Stimulated activated CD4-positive, alpha-beta T cell treated with anti-CD3 and anti-CD28 coated beads, Interleukin-1b, Interleukin-23, amount 100 ng/mL, for 24 hours (primary cell): Measurements from ENCODE around the gene SH3BP1.
"Not testable (repeated sequence)": the region's sequence is repeated elsewhere in the genome, so short reads cannot be mapped to it uniquely, and the experiment has no call there.

ENCODE experiments used
- DNase-seq, 4 experiments: peaks; one replicate each; pipeline ENCODE4 v3.0.0-alpha.2; 2020; ENCODE audit warnings: low read depth in 4 of 4, low spot score in 1 of 4

Gene SH3BP1

GRCh38 chr22:37675930-37676735 lies 36.7 kb downstream of the SH3BP1 start:
- peak in 1 of 4 experiments; percentile 11 for DNase-seq

- peak; percentile 75 to 93 (median 88) for DNase-seq
Observed at GRCh38 chr22:37676736-37677492, 37.4 kb downstream of the SH3BP1 start.

DNA sequence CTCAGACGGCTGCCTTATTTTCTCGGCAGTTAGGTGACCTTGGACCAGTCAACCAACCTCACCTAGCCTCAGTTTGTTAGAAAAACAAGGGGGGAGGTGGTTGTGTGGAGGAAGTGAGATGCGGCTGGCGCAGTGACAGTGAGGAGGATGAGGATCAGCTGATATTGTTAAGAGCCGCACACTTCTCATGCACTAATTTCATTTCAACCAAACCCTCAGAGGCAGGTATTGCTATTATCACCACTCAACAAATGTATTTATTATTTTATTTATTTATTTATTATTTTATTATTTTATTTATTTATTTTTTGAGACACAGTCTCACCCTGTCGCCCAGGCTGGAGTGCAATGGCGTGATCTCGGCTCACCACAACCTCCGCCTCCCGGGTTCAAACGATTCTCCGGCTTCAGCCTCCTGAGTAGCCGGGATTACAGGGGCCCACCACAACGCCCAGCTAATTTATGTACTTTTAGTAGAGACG lies 38.1 kb downstream of the SH3BP1 start:
- no peak for DNase-seq

GRCh38 chr22:37678372-37678771 lies 38.9 kb downstream of the SH3BP1 start:
- DNase-seq: no peak

DNA sequence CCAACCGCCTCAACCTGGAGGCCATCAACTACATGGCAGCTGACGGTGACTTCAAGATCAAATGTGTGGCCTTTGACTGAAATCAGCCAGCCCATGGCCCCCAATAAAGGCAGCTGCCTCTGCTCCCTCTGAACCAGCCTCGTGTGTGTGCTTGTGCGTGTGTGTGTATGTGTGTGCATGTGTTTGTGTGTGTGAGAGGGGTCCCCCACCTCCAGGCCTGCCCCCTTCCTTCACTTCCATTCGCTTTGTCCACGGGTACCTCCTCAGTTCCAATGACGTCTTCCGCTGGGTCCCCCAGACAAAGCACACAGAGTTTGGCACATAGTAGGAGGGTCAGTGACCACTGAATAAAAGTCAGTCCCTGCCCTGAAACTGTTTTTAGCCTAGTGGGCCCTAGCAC lies 40.2 kb downstream of the SH3BP1 start:
- DNase-seq: no peak

DNA sequence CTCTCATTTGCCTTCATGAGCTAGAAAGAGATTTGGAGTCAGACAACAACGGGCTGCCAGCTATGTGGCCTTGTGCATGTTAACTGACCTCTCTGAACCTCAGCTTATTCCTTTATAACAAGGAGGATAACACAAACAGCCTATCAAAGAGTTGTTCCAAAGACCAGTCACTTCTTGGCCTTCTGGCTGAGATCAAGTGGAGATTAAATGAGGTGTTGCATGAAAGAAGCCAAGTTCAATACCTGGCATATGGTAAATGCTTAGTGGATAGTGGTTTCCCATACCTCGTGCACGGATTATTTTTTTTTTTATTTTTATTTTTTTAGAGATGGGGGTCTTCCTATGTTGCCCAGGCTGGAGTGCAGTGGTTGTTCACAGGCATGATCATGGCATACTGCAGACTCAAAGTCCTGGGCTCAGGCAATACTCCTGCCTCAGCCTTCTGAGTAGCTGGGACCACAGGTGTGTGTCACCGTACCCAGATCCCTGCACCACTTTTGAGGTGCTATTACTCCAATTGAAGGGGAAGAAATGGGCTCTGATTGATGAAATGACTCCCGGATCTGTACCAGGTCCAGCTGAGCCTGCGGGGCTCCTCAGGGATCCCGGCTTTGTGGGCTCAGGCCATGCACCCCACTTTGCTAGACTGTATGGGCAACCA lies 40.9 kb downstream of the SH3BP1 start:
- DNase-seq: no peak

- no peak for DNase-seq
Observed at GRCh38 chr22:37681001-37681424, 41.5 kb downstream of the SH3BP1 start.

- DNase-seq: peak; percentile 39 to 73 (median 48)
Observed at GRCh38 chr22:37681556-37682049, 42.1 kb downstream of the SH3BP1 start.

DNA sequence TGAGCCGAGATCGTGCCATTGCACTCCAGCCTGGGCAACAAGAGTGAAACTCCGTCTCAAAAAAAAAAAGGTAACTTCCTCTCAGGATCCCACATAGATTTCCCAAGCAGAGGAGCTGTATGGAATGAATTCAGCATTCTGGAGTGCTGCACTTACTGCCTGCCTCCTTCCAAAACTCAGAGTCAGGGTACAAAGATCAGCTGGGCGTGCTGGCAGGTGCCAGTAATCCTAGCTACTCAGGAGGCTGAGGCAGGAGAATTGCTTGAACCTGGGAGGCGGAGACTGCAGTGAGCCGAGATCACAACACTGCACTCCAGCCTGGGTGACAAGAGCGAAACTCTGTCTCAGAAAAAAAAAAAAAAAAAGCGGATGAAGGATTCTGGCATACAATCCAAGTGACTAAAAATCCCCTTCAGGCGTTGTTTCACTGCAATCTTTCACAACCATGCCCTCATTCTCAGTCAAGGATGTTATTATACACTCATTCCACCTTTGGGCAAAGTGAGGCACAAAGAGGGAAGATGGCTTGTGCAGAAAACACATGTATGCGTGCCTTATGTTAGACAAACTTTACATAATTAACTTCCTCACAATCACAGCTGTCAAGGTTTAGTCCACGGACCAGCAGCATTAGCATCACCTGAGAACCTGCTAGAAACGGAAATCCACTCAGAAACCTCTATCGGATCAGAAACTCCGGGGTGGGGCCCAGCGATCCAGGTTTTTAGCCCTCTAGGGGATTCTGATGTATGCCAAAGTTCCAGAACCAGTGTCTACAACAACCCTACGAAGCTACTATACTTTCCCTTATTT lies 45.5 kb downstream of the SH3BP1 start:
- DNase-seq: no peak

DNA sequence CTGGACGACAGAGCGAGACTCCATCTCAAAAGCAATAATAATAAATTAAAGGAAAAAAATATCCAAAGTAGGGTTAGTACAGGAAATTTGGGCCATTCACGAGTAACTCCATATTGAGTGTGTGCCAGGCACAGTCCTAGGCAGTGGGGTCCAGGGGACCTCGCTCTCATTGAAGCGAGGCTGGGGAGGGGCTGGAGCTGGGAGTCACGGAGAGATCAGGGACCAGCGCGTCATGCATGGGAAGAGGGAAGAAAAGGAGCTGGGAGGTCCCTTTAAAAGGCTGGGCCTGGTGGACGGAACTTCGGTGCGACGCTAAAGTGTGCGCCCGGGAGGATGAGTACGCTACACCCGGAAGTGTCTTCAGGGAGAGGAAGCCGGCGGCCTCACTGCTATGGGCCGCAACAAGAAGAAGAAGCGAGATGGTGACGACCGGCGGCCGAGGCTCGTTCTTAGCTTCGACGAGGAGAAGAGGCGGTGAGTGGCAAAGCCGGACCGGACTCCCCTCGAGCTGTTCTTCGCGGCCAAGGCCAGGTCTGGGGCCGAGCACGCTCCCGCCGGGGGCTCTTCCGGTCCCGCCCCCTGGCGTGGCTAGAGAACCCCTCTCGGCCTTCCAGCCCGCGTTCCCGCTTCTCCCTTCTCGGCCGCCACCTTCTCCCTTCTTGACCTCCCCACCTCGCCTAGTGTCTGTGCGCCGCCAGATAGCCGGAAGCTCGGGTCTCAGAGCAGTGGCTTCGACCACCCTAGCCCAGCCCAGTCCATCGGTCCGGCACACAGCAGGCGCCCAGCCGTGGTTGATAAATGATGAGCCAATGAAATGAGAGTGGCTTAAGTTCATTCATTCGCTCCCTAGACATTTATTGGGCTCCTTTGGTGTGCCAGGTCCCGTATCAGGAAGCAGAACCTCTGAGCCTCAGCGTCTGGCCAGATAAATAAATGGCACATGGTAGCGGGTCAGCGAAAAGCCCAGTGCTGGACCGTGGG lies 46.8 kb downstream of the SH3BP1 start, which contains the start of gene NOL12:
Gene NOL12, plus strand, starts transcription at position 342 of the 981 bp plus-strand sequence. Its CDS starts 50 bp downstream, at position 392.
- DNase-seq: peak; percentile 29 to 66 (median 58)

DNA sequence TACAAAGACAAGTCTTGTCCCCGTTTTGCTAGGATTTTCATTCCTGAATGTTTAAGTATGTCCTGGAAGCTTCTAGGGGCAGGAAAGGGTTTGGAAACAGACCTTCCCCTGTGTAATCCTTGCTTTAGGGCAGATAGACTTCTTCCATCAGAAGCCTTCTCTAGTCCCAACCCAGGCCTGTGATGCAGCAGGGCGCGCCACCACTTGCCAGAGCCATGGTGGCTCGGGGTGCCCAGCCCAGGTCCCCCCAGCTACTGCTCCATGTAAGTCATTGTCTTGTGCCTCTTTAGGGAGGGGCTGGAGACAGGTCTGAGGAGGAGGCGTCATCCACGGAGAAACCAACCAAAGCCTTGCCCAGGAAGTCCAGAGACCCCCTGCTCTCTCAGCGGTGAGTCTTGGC lies 50.9 kb downstream of the SH3BP1 start:
- DNase-seq: no peak

DNA sequence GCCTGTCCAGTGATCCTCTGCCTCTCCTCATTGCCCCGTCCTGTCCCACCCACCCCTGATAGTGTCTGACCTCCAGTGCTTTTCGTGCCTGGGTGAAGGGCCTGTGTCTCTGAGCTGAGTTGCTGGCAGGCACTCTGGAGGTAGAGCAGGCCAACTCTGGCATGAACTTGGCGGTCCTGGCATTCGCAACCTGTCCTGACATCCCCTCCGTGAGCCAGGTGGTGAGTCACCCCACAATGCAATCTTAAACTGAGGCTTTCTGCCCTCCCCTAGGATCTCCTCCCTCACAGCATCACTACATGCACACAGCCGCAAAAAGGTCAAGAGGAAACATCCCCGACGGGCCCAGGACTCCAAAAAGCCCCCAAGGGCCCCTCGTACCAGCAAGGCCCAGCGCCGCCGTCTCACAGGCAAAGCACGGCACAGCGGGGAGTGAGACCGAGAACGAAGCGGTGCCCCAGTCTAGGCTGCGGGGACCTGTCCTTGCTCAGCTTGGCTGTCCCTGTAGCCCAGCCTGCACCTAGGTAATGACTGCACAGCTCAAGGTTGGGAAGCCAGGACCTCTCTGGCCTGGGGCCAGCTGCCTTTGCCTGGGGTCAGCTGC lies 51.5 kb downstream of the SH3BP1 start:
- no peak for DNase-seq

GRCh38 chr22:37692627-37693285 lies 53.3 kb downstream of the SH3BP1 start:
- no peak for DNase-seq

- DNase-seq: not testable (repeated sequence)
Observed at GRCh38 chr22:37694131-37694530, 54.7 kb downstream of the SH3BP1 start.

- not testable (repeated sequence) for DNase-seq
Observed at GRCh38 chr22:37696260-37696656, 56.8 kb downstream of the SH3BP1 start.

DNA sequence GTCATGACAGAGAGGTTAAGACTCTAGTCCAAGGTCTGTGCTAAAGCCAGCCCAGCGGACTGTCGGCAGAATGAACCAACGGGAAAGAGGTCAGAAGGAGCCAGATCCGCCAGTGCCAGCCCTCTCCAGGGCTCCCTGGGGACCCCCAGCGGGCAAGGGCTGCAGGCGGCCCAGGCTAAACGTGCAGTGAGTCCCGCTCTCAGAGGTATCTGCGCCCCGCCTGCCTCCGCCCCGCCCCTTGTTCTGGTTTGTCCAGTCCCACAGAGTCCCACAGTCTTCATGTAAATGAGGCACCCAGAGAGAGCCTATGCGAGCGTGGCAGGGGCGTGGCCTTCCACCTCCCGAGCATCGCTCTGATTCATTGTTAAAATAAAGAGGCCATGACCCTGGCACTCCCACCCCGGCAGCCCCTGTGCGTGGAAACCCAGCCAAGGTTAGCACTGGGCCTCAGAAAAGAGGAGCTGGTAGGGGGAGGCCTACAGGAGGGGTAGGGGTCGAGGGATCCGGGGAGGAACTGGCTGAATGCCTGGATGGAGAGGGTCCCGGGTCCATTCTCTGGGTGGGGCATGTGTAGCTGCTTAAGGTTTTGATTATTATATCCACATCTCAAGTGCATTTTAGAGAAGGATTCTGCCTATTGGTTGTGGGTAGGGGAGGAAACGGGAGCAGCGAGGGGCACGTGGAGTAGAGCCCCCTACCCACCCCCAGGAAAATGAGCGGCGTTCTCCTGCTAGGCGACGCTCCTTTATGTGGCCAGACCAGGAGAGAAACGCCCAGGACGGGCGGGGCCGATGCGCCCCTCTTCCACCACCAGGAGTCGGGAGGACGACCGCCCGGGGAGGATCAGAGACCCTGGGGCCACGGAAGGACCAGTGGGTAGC lies 57.4 kb downstream of the SH3BP1 start, which contains the start of gene TRIOBP:
Gene TRIOBP, plus strand, starts transcription at position 392 of the 881 bp plus-strand sequence. CDS start 4,318 bp downstream, outside the sequence.
- peak; percentile 57 to 90 (median 72) for DNase-seq

DNA sequence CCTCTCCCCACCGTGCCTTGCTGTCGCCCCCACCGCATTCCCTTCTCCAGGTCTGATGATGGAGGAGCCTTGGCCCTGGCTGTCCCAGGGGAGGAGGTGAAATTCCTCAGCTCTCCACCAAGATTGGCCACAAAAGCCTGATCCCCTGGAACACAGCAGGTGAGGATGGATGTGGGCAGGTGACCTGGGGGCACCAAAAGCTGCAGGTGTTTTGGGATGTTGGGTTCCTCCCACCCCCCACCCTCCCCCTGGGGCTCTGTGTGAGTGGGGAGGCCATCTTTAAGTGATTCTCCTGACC lies 58.0 kb downstream of the SH3BP1 start:
- no peak for DNase-seq
